Dermis microvascular lymphatic vessel endothelial cell (primary cell): ENCODE measurements around the gene LPP. TPM values are rescaled to one million over a fixed set of nuclear protein-coding genes. Genes with fewer than 3 reads are reported as not detected.

Experiments
- DNase-seq, 2 donors: peaks; one replicate each; pipeline versions ENCODE4 v3.0.0 to v3.0.0-alpha.2; 2010; ENCODE audit warnings: low read depth in 2 of 2
- total RNA-seq: library from RNA; depleted of rRNA; stranded (reverse); fragments of >200 nt; gene quantifications from 2 replicates; pipeline ENCODE4 v1.2.1, GENCODE V29; 2014

Gene LPP
- total RNA-seq, 1 donor from 2014 or later: 23.1 TPM

- no peak for DNase-seq
Observed at GRCh38 chr3:188860147-188860546, 706.2 kb downstream of the LPP start.

DNA sequence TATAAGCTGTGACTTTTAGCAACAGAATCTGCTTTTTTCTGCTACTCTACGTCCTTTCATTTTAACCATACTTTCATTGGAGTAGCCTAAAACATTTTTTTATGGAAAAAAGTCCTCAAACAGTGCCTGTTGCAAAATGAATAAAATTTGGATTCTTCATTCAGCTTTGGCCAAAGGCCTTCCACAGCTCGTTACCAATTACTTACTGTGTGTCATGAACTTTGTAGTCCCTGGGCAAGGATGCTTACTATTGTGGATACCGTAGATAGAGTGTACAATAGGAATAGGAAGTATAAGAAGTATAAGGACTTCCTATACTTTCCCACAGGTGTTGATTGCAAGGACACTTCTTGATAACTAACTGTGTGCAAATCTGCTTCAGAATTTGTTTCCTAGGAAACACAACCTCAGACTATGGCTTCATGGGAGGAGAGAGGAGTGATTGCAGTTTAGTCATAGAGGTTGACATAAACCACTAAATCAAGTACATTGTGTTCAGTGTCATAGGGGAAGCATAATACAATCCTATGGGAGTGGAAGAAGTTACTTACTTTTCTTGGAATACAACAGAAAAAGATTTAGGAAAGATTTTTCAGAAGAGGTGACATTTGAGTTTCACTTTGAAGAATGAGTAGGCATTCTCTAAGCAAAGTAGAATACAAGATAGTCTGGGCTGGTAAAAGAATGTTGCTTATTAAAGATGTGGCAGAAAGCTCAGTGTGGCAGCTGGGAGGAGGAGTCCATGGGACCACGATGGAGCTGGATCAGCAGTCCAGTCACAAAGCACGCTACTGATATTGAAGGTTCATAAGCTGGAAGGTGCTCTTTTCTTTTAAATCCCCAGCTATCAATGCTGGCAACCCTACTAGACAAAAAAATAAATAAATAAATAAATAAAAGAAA, 708.1 kb downstream of the LPP start:
- DNase-seq: peak in 1 of 2 donors; percentile 15

DNA sequence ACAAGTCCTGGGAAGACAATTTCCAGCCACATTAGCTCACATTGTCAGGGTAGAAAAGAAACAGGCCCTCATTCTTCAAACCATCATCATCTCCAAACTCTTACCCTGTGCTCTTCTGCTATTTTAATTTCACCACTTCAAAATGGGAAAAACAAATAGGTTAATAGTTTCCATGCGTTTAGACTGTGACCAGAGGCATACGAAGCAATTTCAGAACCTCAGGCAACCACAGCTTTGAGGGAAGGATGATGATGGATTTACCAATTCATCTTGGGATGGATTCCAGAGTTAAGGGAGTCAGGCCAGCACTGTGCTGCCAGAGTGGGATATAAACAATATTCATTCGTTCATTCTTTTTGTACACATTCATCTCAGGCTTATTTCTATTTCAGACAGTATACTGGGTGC, 710.0 kb downstream of the LPP start:
- no peak for DNase-seq

GRCh38 chr3:188867691-188868265, 713.8 kb downstream of the LPP start:
- DNase-seq: no peak

GRCh38 chr3:188868803-188869202, 714.8 kb downstream of the LPP start:
- DNase-seq: no peak

DNA sequence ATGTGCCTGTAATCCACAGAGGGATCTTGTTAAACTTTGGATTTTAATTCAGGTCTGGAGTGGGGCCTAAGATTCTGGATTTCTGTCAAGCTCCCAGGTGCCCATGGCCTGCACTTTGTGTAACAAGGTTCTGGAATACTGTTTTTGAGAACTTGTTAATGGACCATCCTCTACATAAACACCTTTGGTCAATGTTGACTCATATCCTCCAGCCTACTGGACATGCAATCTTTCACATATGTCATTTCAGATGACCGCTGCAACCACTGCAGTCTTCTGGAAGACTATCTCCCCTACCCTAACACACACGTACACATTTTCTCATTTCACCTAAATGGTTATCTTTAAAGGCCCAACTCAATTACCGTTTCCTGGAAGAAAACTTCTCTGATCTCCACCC, 715.7 kb downstream of the LPP start:
- peak in 1 of 2 donors; percentile 24 for DNase-seq

- DNase-seq: no peak
Observed at GRCh38 chr3:188870431-188870830, 716.5 kb downstream of the LPP start.

DNA sequence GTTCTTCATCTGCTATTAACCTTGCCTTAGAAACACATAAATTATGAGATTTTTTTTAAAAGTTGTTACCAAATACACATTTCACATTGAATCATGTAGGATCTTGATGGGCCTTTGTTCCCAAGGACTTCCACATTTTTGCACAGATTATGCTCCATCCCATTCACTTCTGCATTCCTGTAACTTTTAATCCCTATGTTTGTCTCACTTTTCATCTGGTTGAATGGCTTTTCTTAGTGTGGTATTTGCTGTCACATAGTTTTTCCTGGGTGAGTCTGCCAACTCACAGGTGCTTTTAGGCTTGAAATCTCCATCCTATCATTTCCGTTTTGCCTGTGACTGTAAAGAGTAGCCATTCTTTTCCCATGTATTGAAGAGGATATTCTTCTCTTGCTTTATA, 720.6 kb downstream of the LPP start:
- no peak for DNase-seq

- DNase-seq: no peak
Observed at GRCh38 chr3:188875413-188875812, 721.5 kb downstream of the LPP start.

DNA sequence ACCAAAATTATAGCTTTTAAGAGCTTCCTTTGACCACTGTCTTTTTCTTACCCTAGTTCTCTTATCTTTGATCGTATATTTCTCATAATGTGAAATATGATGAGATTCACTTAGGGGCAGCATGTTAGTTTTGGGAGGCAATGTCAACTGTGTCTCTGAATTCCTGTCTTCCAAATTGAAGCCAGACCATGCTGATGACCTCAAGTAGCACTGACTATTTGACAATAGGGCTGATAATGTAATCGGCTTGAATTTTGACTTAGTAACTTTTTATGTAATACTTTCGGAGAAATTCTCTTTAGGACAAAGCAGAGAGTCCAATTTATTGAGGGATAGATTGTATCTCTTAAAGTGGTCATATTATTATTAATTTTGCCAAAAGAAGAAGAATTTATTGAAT, 722.4 kb downstream of the LPP start:
- no peak for DNase-seq

GRCh38 chr3:188877381-188877780, 723.4 kb downstream of the LPP start:
- no peak for DNase-seq

- no peak for DNase-seq
Observed at GRCh38 chr3:188878076-188878475, 724.1 kb downstream of the LPP start.

DNA sequence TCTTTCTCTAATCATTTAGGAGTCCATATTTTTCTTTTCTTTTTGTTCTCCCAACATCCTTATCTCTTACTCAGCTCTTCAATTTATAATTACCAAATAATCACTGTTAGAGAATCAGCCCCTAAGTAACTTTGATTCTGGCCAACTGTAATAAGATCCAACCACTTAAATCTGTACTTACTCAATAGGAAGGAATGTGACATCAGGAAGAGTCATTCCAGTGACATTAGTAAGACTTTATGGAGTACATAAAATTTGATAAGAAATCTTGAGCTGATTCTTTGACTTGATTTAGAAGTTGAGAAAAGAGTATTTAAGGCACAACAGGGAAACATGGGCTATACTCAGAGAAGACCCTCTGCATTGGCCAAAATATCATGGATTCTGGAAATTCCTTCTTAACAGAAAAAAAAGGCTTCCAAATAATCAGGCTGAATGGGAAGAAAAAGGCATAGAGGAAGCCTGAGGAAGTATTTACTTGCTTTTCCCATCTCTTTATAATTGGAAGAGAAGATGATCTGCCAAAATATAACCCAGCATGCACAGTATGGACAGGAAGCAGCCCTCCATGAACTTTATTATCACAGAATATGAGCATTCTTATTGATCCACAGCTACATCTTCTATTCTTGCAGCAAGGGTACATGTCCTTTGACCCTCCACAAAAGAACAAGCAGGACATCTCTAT, 728.1 kb downstream of the LPP start:
- DNase-seq: peak in 1 of 2 donors; percentile 70

DNA sequence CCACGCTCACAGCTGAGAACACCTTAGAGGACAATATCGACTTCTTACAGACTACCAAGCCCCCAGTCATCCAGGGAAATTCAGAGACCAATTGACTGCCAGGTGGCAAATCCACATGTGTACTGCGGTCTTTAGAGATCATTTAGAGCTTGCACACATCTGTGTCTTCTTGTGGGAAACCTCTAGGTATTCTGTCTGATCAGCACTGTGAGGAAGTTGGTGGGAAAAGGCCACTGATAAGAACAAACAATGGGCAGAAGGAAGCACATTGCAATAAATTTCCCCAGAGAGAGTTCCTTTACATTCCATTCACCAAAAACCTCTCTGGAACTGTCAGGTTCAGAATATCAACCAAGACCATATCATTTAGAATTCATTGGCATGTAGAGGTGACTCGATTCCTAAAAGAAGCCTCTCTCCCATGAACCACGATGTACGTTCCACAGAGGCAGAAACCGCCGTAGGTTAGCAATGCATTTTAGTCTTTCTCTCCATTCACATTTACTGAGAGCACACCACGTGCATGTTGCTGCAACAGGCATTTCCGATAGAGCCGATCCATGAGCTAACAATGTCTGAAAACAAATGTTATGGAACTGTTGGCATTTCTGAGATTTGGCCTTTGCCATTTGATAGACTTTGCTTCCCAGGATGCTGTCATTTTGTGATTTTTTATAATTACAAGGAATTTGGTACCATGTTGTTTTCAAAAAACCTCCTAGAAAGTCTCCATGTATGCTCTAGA, 730.5 kb downstream of the LPP start:
- peak in 1 of 2 donors; percentile 83 for DNase-seq

DNA sequence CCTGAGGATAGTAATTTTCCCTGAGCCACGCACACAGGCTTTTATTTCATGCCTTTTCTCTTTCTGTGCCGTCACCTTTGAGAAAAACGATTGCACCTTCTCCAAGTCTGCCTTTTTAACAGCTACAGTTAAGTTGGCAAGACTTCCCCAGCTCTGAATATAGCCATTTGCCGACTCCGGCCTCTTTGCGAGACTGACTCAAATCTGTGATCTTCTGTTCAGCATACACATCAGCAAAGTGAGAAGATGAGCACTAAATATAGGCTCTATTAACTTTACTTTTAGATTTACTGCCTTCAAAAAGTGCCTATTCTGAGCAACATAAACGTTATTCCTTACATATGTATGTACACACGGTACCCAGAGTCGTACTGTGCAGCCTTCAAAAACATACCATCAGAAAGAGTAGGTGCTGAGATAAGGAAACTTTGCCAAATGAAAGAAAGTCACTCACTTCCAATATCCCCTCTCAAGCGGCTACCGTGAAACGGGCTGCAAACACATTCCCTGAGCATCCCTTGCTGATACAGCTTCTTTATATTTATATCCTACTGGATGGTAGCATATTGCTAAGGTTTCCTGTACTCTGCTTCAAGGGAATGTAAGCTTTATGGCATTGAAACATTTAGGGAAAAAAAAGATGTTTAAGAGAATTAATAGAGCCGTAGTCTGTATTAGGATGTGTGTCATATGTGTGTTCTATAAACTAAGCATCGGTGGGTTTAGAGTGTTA, 734.5 kb downstream of the LPP start:
- DNase-seq: no peak

DNA sequence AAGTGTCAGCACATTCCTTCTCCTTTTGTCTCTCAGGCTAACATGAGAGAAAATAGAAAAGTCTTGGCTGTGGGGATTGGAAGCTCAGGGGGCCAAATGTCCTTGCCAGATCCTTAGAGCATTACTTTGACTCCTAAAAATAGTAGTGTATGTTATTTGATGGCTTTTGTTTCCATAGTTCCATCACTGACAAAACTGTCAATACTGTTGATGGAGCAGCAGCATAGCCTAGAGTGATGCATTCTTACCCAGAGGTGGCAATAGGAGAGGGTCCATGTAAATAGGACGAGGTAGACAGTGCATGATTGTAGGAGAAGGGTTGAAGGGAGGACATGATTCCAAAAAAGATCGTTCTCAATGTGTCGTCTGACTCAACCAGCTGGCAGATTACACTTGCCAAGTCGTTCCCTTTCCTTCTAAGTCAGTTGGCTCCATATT, 735.1 kb downstream of the LPP start:
- no peak for DNase-seq

- DNase-seq: no peak
Observed at GRCh38 chr3:188890572-188891270, 736.8 kb downstream of the LPP start.

DNA sequence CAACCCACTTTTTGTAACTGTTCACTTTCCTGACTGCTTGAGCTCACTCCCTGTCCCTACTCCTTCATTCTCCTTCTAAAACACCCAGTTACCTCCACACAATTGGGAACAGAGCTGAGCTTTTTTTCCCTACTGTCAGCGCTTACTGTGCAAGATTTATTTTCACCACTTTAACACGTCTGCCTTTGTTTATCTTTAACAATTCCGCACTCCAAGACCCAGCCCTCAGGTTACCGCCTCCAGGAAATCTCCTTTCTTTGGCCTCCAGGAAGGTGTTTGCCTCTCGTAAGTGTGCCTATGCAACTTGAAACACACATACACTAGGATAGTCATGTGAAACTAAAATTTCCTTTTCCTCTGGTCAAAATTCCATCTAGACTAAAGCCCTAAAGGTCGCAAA, 745.9 kb downstream of the LPP start:
- DNase-seq: peak in 1 of 2 donors; percentile 51

DNA sequence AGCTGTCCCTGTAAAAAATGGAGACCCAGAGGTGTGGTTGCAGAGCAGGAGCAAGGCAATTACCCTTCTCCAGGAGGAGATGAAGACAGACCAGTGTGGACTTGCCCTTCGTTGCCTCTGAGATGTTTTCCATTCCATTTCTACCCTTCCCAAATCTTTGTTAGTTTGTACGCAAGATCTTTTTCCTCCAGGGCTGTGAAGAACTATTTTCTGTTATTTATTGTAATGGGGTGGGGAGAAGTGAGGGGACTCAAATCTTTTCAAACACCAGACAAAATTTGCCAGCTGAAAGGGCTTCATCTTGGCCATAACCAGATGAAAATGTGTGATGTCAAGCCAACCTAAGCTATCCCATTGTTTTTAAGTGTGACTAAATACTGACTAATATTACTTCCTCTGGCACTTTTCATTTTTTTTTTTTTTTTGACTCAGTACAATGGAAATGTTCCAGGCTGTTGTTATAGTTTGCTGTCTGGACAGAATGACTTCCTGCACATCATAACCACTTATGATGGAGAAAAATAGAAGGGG, 746.5 kb downstream of the LPP start:
- DNase-seq: peak; percentile 81 to 92

DNA sequence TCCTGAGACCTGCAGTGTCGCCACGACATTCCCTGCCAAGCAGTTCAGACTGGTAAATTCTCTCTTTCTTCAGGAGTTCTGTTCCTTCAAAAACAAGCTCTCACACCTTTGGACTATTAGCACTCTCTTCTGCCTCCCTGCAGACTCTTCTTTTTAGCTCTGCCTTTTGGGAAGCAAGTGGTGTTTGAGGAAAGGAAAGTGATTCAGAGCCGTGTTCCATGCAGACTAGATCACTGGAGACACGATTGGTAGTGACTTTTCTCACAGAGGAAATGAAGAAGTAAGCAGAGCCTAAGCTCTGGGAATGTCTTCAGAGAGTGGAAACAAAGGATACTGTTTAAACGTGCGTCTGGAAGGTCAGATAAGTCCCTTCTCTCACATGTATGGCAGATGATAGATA, 747.2 kb downstream of the LPP start:
- DNase-seq: peak in 1 of 2 donors; percentile 79
